Middle frontal gyrus (tissue), 1 donor: Measurements from ENCODE around the gene ZNF664.

Experiments
- DNase-seq: peaks from one replicate; pipeline ENCODE4 v3.0.0-alpha.2; 2015; ENCODE audit warnings: low spot score; ENCODE audit errors: extremely low spot score

ZNF664 gene

DNA sequence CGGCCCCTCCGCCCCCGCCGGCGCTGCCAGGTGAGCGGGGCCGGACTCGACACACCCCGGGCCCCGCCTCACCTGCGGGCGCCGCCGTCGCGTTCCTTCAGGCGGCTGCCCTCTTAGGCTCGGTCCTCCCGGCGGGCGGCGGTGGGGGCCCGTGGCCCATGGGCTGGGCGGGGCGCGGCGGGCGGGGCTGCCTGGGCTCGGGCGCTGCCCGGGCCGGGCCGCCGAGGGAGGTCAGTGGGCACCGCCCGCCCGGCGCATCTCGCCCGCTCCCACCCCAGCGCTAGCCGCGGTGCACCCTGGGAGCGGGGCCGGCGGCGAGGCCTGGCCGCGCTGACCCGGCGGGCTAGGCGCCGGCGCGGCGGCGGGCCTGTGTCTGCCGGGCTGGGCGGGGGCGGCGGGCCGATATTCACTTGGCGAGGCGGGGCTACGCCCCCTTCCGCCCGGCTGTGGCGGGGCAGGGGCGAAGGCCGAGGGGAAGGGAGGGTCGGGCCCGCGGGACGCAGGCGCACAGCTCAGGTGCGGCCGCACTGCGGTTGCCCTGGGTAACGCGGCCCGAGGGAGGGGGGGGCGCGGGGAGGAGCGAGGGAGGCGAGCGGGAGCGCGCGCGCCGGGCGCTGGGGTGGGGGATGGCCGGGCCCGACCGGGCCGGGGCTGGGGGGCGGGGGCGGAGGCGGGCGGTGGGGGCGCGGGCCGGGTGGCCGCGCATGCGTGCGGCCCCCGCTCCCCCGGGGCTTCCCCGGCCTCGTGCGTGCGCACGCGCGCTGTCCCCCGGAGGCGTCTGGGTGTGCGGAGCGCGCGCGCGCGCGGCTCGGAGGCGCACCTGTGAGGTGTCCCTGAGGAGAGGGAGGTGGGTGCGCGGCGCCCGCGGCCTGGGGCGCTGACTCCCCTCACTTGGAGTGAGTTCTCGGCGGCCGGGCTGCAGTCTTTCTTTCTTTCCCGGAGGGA, at the start of gene ZNF664, which contains the start of gene CCDC92:
Gene ZNF664, plus strand, starts transcription at position 759 of the 945 bp plus-strand sequence. CDS start 38,930 bp downstream, outside the sequence.
Gene CCDC92, minus strand, starts transcription at position 375 of the 945 bp plus-strand sequence. CDS start 28,526 bp downstream, outside the sequence.
- DNase-seq = peak; percentile 76

DNA sequence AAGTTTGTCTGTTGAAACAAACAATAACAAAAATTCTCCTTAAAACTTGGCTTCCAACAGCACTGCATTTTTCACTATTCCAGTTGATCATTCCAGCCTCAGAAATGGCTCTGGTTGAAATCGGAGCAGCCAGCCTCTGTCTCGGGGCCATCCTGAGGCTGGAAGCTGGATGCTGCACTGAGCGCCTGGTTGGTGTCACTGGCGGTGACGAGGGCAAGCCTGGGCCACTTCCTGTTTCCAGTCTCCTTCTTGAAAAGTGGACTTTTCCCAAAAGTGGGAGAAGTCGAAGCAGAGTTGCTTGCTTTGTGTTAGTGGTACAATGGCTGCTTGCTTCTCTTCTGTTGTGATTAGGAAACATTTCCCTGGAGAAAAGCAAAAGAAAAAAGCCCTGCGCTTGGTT, 49.1 kb upstream of the ZNF664 start:
- no peak for DNase-seq

DNA sequence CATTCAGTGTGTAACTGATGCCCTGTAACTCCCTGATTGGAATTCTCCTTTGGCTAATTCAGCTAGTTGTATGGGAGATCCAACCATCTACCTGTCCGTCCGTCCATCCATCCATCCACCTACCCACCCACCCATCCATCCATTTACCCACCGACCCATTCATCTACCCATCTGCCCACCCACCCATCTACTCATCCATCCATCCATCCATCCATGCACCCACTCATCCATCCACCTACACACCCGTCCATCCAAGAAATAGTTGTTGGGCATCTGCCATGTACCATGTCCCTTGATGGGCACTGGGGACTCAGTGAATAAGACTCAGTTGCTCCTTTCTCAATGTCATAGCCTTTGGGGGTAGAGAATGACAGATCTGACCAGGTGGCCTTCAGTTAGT, 48.5 kb upstream of the ZNF664 start:
- DNase-seq = no peak

DNA sequence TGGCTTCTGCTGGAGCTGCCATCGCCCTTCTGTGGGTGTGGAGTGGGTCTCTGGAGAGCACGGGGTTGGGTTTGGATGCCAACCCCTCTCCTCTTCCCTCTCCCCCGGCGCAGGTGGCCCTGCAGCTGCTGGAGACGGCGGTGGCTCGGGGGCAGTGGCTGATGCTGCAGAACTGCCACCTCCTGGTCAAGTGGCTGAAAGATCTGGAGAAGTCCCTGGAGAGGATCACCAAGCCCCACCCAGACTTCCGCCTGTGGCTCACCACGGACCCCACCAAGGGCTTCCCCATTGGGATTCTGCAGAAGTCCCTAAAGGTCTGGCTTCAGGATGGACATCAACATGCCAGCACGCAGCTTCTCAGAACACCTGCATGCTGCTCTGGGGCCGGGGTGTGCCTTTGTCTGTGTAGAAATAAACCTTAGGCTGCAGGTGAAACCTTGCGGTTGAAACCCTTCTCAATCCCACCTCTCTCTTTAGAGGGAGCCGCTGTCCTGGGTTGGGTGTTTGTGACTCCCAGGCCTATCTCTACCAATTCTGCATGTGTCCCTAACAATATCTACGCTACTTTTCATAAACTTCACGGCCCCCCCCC, 44.6 kb upstream of the ZNF664 start:
- no peak for DNase-seq

DNA sequence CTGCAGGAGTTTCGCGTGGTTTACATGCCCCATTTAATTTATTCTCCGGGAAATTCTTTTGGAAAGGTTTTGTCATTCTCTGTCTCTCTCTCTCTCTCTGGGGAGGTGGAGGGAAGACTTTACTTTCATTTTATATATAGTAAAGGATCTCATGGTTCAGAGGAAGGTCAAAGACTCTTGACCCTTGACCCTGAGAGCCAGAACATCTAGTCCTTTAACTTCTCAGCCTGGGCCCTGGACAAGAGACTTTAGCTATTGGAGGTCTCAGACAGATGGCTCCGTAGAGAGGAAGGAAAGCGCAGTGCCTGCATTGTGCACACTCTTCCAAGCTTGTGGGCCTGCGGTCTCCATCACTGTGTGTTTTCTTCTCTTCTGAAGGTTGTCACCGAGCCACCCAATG, 44.1 kb upstream of the ZNF664 start:
- no peak for DNase-seq

DNA sequence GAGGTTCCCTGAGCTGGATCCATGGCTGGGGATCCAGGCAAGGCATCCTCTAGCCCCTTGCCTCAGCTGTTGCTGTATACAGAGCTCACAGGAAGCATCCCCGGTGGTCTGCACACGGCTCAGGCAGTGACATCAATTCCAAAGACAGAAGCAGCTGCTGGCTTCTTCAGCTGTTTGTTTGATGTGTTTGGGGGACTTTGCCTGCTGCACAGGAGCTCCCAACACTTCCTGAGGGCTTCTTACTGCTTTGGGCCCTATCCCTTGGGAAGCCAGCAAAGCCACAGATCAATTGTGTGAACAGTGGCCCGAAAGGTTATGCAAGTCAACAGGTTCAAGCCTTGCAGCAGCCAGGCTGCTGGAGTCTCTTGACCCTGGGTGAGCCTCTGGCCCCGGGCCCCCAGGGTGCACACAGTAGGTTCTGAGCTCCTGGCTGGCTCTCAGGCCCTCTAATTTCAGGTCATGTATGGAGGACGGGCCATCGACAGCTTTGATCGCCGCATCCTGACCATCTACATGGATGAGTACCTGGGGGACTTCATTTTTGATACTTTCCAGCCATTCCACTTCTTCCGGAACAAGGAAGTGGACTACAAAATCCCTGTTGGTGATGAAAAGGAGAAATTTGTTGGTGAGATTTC, 43.0 kb upstream of the ZNF664 start:
- no peak for DNase-seq

DNA sequence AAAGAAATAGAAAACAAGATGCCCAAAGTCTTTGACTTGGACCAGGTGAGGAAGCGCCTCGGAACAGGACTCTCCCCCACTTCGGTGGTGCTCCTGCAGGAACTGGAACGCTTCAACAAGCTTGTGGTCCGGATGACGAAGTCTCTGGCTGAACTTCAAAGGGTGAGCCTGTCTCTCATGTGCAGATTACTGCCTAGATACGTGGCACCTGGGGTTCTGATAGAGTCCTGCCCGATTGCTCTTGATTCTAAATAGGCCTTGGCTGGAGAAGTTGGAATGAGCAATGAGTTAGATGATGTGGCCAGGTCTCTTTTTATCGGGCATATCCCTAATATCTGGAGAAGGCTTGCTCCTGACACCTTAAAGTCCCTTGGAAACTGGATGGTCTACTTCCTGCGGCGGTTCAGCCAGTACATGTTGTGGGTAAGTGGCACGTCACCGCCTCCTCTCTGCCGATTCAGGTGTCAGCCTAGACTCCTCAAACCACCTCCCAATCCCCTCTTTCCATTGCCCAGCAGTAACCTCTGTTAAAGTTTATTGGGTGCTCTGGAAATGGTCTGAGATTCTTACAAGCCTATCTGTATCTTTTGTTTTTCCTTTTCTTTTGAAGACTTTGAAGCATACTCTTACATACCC, 41.2 kb upstream of the ZNF664 start:
- DNase-seq = no peak

DNA sequence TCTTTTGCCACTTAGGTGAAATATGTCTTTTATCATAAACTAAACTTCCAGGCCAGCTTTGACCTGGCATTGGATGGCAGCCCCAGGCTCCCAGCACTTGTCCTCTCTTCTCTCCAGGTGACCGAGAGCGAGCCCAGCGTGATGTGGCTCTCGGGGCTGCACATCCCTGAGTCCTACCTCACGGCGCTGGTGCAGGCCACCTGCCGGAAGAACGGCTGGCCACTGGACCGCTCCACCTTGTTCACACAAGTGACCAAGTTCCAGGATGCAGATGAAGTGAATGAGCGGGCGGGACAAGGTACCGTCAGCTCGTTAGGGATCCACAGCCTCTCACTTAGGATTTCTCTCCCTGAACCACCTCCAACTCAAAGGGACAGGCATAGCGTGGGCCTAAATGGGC, 39.8 kb upstream of the ZNF664 start:
- no peak for DNase-seq

DNA sequence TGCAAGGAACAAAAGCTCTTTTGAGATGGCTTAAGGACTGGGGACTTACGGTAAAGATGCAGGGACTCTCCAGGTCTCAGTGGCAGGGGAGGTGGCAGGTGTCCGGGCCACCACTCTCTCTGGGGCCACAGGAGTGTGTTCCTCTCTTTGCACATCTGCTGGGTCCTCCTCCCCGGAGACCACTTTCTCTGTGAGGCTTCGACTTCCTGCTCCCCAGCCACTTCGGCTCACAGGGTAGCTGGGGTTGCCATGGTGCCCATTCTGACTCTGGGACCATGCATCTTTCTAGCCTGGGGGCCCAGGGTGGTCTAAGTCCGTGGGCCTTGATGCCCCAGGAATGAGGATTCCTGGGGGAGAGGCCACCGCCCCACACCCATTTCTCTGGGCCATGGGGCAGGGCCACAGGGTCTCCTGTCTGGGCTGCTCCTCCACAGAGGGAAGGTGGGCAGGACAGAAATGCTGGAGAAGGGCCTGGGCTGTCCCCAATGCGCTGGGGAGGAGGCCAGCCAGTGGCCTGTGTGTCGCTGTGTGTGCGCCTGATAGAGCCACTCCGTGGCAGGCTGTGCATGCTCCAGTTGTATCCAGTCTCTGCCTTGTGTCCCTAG, 38.9 kb upstream of the ZNF664 start:
- DNase-seq = no peak

DNA sequence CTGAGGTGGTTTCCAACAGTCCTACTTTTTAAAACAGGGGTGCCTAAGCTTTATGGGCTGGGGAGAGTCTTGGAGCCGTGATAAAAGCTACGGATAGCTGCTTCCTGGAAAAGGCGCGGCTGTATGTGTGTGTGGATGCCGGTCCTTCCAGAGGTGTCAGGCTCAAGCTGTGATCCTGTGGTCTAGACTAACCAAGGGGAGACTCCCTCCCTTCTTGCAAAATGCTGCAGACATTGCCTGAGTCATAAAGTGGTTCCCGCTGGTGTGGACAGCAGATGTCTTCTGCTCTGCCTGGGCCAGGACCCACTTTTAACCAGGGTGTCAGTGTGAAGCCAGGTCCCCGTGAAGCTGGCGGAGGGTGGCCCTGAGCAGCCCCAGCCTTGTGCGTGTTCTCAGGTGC, 38.2 kb upstream of the ZNF664 start:
- no peak for DNase-seq

DNA sequence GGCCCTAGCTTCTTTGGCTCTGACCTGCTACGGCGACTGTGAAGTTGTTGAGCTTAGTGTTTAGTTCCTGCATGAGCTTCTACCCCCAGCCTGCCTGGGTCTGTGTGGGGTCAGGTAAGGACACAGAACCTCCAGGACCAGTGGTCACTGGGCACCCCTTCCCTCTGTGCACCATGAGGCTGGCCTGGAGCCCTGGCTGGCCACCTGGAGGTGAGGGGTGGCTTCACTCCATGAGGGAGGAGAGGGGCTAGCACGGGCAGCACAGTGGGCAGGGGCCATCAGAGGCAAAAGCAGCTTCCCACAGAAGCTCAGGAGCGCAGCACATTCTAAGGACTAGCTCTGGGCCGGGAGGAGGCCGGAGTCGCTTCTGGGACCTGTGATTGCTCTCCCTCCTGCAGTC, 37.1 kb upstream of the ZNF664 start:
- DNase-seq = no peak

DNA sequence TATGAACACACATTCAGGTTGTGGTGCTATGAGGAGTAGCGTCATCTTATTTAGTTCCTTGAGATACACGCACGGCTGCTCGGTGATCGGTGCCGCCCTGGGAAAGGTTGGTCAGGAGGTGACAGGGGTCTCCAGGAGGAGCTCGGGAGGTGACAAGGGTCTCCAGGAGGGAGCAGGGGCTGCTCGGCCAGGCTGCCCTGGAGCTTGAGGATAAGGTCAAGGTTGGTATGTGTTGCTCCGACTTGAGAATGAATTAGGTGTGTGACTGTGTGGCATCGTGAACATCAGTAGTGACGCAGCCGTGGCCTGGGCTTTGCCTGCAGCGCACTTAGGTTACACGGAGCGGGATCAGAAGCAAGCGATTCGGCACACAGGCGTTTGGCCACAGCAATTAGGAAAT, 36.5 kb upstream of the ZNF664 start:
- DNase-seq = no peak

DNA sequence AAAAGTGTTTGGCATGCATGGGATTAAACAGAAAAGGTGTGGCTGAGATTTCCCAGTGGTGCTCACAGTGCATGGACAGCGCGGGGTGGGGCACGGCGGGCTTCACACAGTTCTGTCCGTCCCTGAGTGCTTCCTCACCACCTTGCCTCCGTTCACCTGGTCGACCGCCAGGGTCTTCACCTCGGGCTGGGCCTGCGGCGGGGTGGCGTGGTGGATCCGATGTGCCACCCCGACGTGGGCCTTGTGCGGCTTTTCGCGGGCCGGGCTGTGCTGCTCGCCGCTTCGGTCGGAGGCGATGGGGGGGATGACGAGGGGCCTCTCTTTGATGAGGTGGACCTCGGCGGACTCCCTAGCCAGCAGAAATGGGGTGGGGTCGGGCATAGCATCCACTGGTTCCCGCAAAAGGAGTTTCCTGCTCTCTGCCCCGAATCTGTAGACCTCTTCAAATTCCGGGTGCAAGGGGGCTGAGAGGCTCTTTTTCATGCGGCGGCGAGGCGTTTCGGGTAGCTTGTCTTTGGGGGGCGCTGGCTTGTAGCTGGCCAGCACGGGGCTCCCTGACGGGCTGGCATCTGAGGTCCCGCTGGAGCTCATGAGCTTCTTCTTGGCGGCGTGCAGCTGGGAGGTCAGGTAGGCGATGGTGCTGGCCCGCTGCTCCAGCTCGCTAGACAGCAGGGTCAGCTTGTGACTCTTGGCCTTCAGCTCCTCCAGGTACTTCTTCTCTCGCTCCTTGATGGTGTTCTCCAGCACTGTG, 35.9 kb upstream of the ZNF664 start:
- DNase-seq = no peak

DNA sequence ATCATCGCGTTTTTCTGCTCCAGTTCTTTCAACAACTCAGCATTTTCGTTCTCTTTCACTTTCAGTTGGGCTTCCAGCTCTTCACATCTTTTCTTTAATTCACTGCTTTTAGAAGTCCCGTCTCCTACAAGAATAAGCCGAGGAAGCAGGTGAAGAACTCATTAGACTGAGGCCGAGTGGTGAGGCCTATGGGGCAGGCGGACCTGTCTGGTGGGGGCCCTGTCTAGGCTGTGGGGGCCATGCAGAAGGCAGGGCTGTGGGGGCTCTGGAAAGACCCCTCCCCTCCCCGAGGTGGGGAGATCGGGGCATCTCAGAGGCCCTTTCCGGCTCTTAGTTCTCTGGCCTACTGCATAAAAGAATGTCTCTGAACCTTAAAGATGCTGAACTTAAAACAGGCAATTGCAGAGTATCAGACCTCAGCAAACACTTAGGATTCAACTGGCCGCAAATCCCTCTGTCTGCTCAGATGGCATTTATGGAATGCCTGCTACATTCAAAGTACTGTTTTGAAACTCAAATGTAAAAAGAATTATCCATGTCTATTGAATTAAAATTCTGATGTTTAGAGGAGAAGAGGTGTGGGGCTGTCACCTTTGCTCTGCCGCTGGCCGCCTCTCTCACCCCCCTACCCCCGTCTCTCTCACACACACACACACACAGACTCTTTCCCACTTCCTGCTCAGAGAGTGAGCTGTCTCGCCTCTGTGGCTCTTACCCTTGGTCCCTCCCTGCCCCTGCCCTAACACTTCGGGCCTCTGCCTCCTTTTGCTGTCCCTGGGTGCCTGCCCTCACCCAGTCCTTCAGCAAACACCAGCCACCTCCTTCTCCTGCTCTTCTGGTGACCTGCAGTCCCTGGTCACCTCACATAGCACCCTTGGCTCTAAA, 35.1 kb upstream of the ZNF664 start:
- DNase-seq = no peak

DNA sequence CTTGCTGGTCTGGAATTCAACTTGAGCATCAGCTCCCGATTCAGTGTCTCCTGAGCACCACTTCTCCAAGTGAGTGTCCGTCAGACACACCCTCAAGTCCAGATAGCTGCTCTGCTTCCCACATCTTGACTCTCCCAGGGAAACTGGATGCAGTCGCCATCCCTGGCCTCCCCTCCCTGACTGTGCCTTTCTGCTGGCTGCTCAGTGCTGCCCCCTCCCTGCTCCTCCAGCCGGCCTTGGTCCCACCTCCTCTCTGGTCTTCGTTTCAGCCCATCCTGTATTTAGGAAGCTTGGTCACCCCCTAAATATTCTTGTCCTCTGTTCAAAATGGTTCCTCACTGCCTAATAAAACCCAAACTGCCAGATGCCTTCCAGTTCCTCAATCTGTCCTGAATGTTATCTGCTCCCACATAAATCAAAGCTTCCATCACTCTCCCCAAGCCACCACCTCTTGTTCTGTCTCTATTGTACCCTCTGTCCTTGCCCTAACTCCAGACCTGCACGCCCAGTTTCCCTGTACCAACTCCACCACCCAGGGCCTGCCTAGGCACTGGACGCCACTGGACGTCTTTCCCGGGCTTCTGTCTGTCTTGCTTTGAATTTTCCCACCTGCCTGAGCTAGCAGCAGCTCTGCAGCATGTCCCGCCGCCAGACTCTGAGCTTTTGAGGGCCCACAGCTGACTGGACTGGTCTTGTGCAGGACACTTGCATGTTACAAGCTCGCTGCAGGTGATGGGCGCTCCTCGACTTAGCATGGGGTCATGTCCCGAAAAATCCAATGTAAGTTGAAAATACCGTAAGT, 34.1 kb upstream of the ZNF664 start:
- no peak for DNase-seq

DNA sequence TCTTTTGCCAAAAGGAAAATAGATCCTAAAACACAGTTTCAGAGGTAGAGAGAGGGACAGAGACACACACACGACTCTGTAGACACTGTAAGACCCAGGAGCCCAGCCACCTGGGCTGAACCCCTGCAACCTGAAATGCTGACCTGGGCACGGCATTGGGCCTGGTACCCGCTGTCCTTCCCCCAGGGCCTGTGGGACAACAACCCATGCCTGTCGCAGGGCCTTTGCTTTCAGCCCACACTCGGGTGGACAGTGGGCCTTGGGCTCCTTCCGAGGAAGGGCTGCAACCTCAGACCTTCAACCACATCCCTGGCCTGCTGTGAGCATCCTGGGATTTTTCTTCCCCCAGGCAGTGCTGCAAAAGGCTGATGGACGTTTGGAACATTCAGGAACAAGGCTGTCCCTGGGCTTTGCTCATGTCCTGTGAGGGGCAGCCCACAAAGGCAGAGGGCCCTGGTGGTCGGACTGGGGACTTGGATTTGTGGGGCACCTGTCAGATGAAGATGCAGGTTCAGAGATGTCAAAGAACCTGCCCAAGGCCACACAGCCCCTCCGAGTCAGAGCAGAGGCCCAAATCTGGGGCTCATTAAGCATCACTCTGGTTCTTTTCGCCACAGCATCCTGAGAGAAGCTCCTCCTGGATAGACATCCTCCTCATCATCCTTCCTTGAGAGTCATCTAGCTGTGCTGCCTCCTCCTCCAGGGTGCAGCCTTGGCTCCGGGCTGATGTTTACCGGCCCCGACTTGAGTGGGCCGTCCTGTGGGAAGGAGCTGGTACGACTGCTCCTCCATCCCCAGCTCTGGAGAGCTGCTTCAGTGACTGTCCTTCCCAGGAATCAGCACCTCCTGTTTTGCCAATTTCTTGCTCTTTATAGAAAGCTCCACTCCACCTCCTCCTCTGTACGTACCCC, 33.0 kb upstream of the ZNF664 start:
- DNase-seq = peak; percentile 50

DNA sequence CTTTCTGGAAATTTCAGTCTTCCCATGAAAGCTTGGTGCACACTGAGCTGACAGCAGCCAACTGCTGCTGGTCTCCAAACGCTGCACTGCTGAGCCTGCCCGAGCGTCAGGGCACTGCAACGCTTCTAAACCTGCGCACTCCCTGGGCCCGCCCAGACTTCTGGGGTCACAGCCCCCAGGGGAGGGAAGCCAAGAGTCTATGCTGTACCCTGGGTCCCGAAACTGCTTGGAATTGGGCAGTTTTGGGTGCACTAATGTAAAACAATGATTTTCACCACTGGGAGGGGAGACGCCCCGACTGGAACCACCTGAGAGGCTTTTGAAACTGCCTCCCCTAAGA, 32.4 kb upstream of the ZNF664 start:
- no peak for DNase-seq

DNA sequence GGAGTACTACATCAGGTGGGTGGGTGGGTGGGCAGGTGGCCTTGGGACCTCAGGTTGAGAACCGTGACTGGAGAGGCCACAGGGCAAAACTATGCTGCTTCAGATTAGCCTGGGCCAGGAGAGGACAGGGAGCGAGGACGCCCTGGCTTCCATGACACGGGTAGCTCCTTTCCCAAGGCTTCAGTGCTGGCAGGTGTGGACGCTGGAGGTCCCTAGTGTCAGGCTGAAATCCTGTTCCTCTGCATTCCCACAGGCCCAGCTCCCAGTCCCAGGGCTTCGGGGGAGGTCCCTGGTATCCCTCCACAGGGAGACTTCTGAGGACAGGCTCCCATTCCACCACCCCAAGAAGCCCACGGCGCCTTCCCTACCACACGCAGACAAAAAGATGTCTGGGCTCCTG, 32.0 kb upstream of the ZNF664 start:
- DNase-seq = no peak
